Measurements from ENCODE around the gene SH3RF3. TPM values are rescaled to one million over a fixed set of nuclear protein-coding genes. Genes with fewer than 3 reads are reported as not detected.

Gene SH3RF3
- total RNA-seq, 1 experiment from 2014 or later, result 0.34 TPM

GRCh38 chr2:109400102-109400501 is 271.1 kb downstream of the SH3RF3 start:
- Histone ChIP-seq H2AFZ (ENCODE audit: low read length) (no peak overlapping the region), H3K9ac (ENCODE audit: low read length) (no peak overlapping the region), H4K20me1 (ENCODE audit: insufficient read depth, low read depth, low read length) (no peaks in the 10 kb centered on the region), H3K4me1 (ENCODE audit: low read length) (no peaks in the 10 kb centered on the region), H3K4me2 (ENCODE audit: low read depth, low read length, poor library complexity, severe bottlenecking) (no peak overlapping the region), H3K36me3 (ENCODE audit: insufficient read depth, low read length) (no peaks in the 10 kb centered on the region), H3K9me2 (replicated peaks; ENCODE audit: insufficient read depth, low read length) (no peaks in the 10 kb centered on the region), H3K27ac (ENCODE audit: low read length) (no peak overlapping the region), H3K4me3 (ENCODE audit: low read length) (no peak overlapping the region), H3K79me2 (ENCODE audit: low read length) (no peaks in the 10 kb centered on the region), H3K9me3 (ENCODE audit: low read length) (no peaks in the 10 kb centered on the region), H3K27me3 (ENCODE audit: low read length) (no peaks in the 10 kb centered on the region)
- DNase-seq, result no peak

GRCh38 chr2:109401370-109401769 is 272.4 kb downstream of the SH3RF3 start:
- H3K4me2 ChIP-seq (ENCODE audit: low read depth, low read length, poor library complexity, severe bottlenecking), result no peak overlapping the region
- no peaks in the 10 kb centered on the region for H3K9me3 ChIP-seq (ENCODE audit: low read length)
- H3K27ac ChIP-seq (ENCODE audit: low read length), result no peak overlapping the region
- H2AFZ ChIP-seq (ENCODE audit: low read length), result no peak overlapping the region
- no peaks in the 10 kb centered on the region for H3K9me2 ChIP-seq (replicated peaks; ENCODE audit: insufficient read depth, low read length)
- H3K27me3 ChIP-seq (ENCODE audit: low read length), result no peaks in the 10 kb centered on the region
- no peaks in the 10 kb centered on the region for H3K36me3 ChIP-seq (ENCODE audit: insufficient read depth, low read length)
- no peaks in the 10 kb centered on the region for H3K79me2 ChIP-seq (ENCODE audit: low read length)
- H4K20me1 ChIP-seq (ENCODE audit: insufficient read depth, low read depth, low read length), result no peaks in the 10 kb centered on the region
- DNase-seq, result no peak
- H3K4me1 ChIP-seq (ENCODE audit: low read length), result no peaks in the 10 kb centered on the region
- H3K4me3 ChIP-seq (ENCODE audit: low read length), result no peak overlapping the region
- H3K9ac ChIP-seq (ENCODE audit: low read length), result no peak overlapping the region

- H3K79me2 ChIP-seq (ENCODE audit: low read length), result no peaks in the 10 kb centered on the region
- H3K9me3 ChIP-seq (ENCODE audit: low read length), result no peaks in the 10 kb centered on the region
- H3K9ac ChIP-seq (ENCODE audit: low read length), result no peak overlapping the region
- no peaks in the 10 kb centered on the region for H3K27me3 ChIP-seq (ENCODE audit: low read length)
- no peak overlapping the region for H2AFZ ChIP-seq (ENCODE audit: low read length)
- H3K36me3 ChIP-seq (ENCODE audit: insufficient read depth, low read length), result no peaks in the 10 kb centered on the region
- H3K4me1 ChIP-seq (ENCODE audit: low read length), result no peaks in the 10 kb centered on the region
- no peak overlapping the region for H3K4me2 ChIP-seq (ENCODE audit: low read depth, low read length, poor library complexity, severe bottlenecking)
- DNase-seq, result no peak
- no peak overlapping the region for H3K27ac ChIP-seq (ENCODE audit: low read length)
- no peaks in the 10 kb centered on the region for H4K20me1 ChIP-seq (ENCODE audit: insufficient read depth, low read depth, low read length)
- H3K4me3 ChIP-seq (ENCODE audit: low read length), result no peak overlapping the region
- no peaks in the 10 kb centered on the region for H3K9me2 ChIP-seq (replicated peaks; ENCODE audit: insufficient read depth, low read length)
Observed at GRCh38 chr2:109402180-109402579, 273.2 kb downstream of the SH3RF3 start.

GRCh38 chr2:109402980-109403840 is 274.2 kb downstream of the SH3RF3 start:
- Histone ChIP-seq H3K36me3 (ENCODE audit: insufficient read depth, low read length) (no peaks in the 10 kb centered on the region), H3K9ac (ENCODE audit: low read length) (no peak overlapping the region), H3K4me1 (ENCODE audit: low read length) (no peaks in the 10 kb centered on the region), H3K27me3 (ENCODE audit: low read length) (no peaks in the 10 kb centered on the region), H3K79me2 (ENCODE audit: low read length) (no peaks in the 10 kb centered on the region), H3K4me2 (ENCODE audit: low read depth, low read length, poor library complexity, severe bottlenecking) (no peak overlapping the region), H4K20me1 (ENCODE audit: insufficient read depth, low read depth, low read length) (no peaks in the 10 kb centered on the region), H2AFZ (ENCODE audit: low read length) (no peak overlapping the region), H3K27ac (ENCODE audit: low read length) (no peak overlapping the region), H3K4me3 (ENCODE audit: low read length) (no peak overlapping the region), H3K9me2 (replicated peaks; ENCODE audit: insufficient read depth, low read length) (no peaks in the 10 kb centered on the region), H3K9me3 (ENCODE audit: low read length) (no peaks in the 10 kb centered on the region)
- no peak for DNase-seq

GRCh38 chr2:109403841-109404201 is 274.8 kb downstream of the SH3RF3 start:
- no peak for DNase-seq
- Histone ChIP-seq H3K9ac (ENCODE audit: low read length) (no peak overlapping the region), H3K27me3 (ENCODE audit: low read length) (no peaks in the 10 kb centered on the region), H3K9me2 (replicated peaks; ENCODE audit: insufficient read depth, low read length) (no peaks in the 10 kb centered on the region), H3K27ac (ENCODE audit: low read length) (no peak overlapping the region), H2AFZ (ENCODE audit: low read length) (no peak overlapping the region), H3K36me3 (ENCODE audit: insufficient read depth, low read length) (no peaks in the 10 kb centered on the region), H3K4me1 (ENCODE audit: low read length) (no peaks in the 10 kb centered on the region), H3K4me3 (ENCODE audit: low read length) (no peak overlapping the region), H4K20me1 (ENCODE audit: insufficient read depth, low read depth, low read length) (no peaks in the 10 kb centered on the region), H3K9me3 (ENCODE audit: low read length) (no peaks in the 10 kb centered on the region), H3K4me2 (ENCODE audit: low read depth, low read length, poor library complexity, severe bottlenecking) (no peak overlapping the region), H3K79me2 (ENCODE audit: low read length) (no peaks in the 10 kb centered on the region)

GRCh38 chr2:109404681-109405080 is 275.7 kb downstream of the SH3RF3 start:
- H3K27me3 ChIP-seq (ENCODE audit: low read length), result no peaks in the 10 kb centered on the region
- H3K9ac ChIP-seq (ENCODE audit: low read length), result no peak overlapping the region
- H3K9me3 ChIP-seq (ENCODE audit: low read length), result no peaks in the 10 kb centered on the region
- no peaks in the 10 kb centered on the region for H3K36me3 ChIP-seq (ENCODE audit: insufficient read depth, low read length)
- no peaks in the 10 kb centered on the region for H3K4me1 ChIP-seq (ENCODE audit: low read length)
- no peak overlapping the region for H3K4me3 ChIP-seq (ENCODE audit: low read length)
- H2AFZ ChIP-seq (ENCODE audit: low read length), result no peak overlapping the region
- no peak overlapping the region for H3K4me2 ChIP-seq (ENCODE audit: low read depth, low read length, poor library complexity, severe bottlenecking)
- no peaks in the 10 kb centered on the region for H4K20me1 ChIP-seq (ENCODE audit: insufficient read depth, low read depth, low read length)
- no peaks in the 10 kb centered on the region for H3K9me2 ChIP-seq (replicated peaks; ENCODE audit: insufficient read depth, low read length)
- H3K79me2 ChIP-seq (ENCODE audit: low read length), result no peaks in the 10 kb centered on the region
- H3K27ac ChIP-seq (ENCODE audit: low read length), result no peak overlapping the region
- DNase-seq, result no peak

DNA sequence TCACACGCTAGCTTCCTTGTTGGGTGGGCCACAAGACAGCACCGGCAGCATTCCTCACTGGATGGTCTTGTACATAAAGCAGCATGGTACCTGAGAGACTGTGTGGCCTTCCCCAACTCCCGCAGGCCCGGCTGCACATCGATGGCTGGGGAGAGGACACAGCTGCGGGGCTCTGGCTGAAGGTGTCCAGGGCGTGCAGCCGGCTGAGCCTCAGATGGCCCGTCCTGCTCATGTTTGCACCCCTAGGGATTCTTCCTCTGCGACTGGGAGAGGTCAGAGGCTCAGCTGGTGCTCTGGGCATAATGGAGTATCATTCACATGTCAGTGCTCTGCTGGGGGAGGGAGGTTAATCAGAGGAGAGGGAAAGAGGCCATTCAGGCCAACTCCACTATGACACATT is 276.9 kb downstream of the SH3RF3 start:
- H3K9ac ChIP-seq (ENCODE audit: low read length), result no peak overlapping the region
- no peaks in the 10 kb centered on the region for H3K9me3 ChIP-seq (ENCODE audit: low read length)
- H3K4me2 ChIP-seq (ENCODE audit: low read depth, low read length, poor library complexity, severe bottlenecking), result no peak overlapping the region
- no peak overlapping the region for H2AFZ ChIP-seq (ENCODE audit: low read length)
- H3K4me3 ChIP-seq (ENCODE audit: low read length), result no peak overlapping the region
- no peaks in the 10 kb centered on the region for H3K36me3 ChIP-seq (ENCODE audit: insufficient read depth, low read length)
- H3K27me3 ChIP-seq (ENCODE audit: low read length), result no peaks in the 10 kb centered on the region
- H3K9me2 ChIP-seq (replicated peaks; ENCODE audit: insufficient read depth, low read length), result no peaks in the 10 kb centered on the region
- no peak for DNase-seq
- H4K20me1 ChIP-seq (ENCODE audit: insufficient read depth, low read depth, low read length), result no peaks in the 10 kb centered on the region
- H3K27ac ChIP-seq (ENCODE audit: low read length), result no peak overlapping the region
- no peaks in the 10 kb centered on the region for H3K4me1 ChIP-seq (ENCODE audit: low read length)
- no peaks in the 10 kb centered on the region for H3K79me2 ChIP-seq (ENCODE audit: low read length)

DNA sequence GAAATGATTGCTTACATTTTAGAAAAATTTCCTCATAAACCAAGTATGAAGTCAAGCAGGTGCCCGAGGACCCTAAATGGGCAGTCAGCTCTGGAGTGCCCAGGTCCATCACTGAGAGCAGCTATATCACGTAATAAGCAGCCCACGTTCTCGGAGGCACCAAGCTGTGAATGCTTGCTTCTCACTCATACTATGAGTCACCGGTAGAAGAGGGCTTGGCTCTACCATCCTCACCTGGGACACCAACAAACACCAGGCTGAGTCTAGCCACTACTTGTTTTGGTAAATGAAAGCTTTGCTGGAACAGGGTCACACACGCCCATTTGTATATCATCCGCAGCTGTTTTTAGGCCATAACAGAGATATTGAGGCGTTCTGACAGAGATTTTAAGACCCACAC is 277.3 kb downstream of the SH3RF3 start:
- Histone ChIP-seq H3K4me3 (ENCODE audit: low read length) (no peak overlapping the region), H3K9me3 (ENCODE audit: low read length) (no peaks in the 10 kb centered on the region), H3K4me2 (ENCODE audit: low read depth, low read length, poor library complexity, severe bottlenecking) (no peak overlapping the region), H3K27ac (ENCODE audit: low read length) (no peak overlapping the region), H4K20me1 (ENCODE audit: insufficient read depth, low read depth, low read length) (no peaks in the 10 kb centered on the region), H3K79me2 (ENCODE audit: low read length) (no peaks in the 10 kb centered on the region), H3K4me1 (ENCODE audit: low read length) (no peaks in the 10 kb centered on the region), H2AFZ (ENCODE audit: low read length) (no peak overlapping the region), H3K27me3 (ENCODE audit: low read length) (no peaks in the 10 kb centered on the region), H3K36me3 (ENCODE audit: insufficient read depth, low read length) (no peaks in the 10 kb centered on the region), H3K9ac (ENCODE audit: low read length) (no peak overlapping the region), H3K9me2 (replicated peaks; ENCODE audit: insufficient read depth, low read length) (no peaks in the 10 kb centered on the region)
- no peak for DNase-seq
